Nucleus accumbens (tissue), 56 donors: Measurements from ENCODE around the gene CCDC92B.

ENCODE experiments used
- DNase-seq, 56 donors: peaks; one replicate each; lab custom pipeline; 2025; lab: John Stamatoyannopoulos, UW

The CCDC92B gene

GRCh38 chr17:2723505-2723996 lies 25.9 kb downstream of the CCDC92B start:
- no peak for DNase-seq

- no peak for DNase-seq
These were observed 26.8 kb downstream of the CCDC92B start for GRCh38 chr17:2722611-2723010.

- no peak for DNase-seq
These were observed 27.8 kb downstream of the CCDC92B start for GRCh38 chr17:2721603-2722002.

- no peak for DNase-seq
These were observed 29.6 kb downstream of the CCDC92B start for GRCh38 chr17:2719861-2720260.

- no peak for DNase-seq
These were observed 31.1 kb downstream of the CCDC92B start for GRCh38 chr17:2718150-2718938.

- DNase-seq, result no peak
These were observed 32.8 kb downstream of the CCDC92B start for GRCh38 chr17:2716649-2717048.

GRCh38 chr17:2713881-2714280 lies 35.6 kb downstream of the CCDC92B start:
- DNase-seq, result no peak

- peak in 1 of 56 donors; percentile 13 for DNase-seq
These were observed 37.0 kb downstream of the CCDC92B start for GRCh38 chr17:2712300-2713043.

GRCh38 chr17:2711608-2712299 lies 37.7 kb downstream of the CCDC92B start, which contains the start of gene CLUH:
TSS of gene CLUH (minus strand) at chr17:2711764. CDS start at chr17:2711661, 103 bp downstream.
- peak; percentile 70 to 97 (median 92) for DNase-seq

- peak in 2 of 56 donors; percentile 25 to 37 for DNase-seq
These were observed 38.4 kb downstream of the CCDC92B start for GRCh38 chr17:2710803-2711607.

- no peak for DNase-seq
These were observed 39.2 kb downstream of the CCDC92B start for GRCh38 chr17:2710071-2710802.

GRCh38 chr17:2709183-2709661 lies 40.2 kb downstream of the CCDC92B start:
- no peak for DNase-seq

- no peak for DNase-seq
These were observed 40.8 kb downstream of the CCDC92B start for GRCh38 chr17:2708585-2709182.

GRCh38 chr17:2707721-2708584 lies 41.5 kb downstream of the CCDC92B start:
- DNase-seq, result peak in 51 of 56 donors; percentile 14 to 84 (median 52)

GRCh38 chr17:2706911-2707510 lies 42.4 kb downstream of the CCDC92B start:
- DNase-seq, result no peak

GRCh38 chr17:2705888-2706795 lies 43.3 kb downstream of the CCDC92B start:
- DNase-seq, result no peak
